IMR-90 (cell line): ENCODE measurements around the gene ZNF813.

Source experiments
- POLR2A ChIP-seq: IDR thresholded peaks from 2 replicates; pipeline ENCODE4 v1.6.1; 2012; ENCODE audit warnings: mild to moderate bottlenecking, low read depth, low read length
- RAD21 ChIP-seq: IDR thresholded peaks from 2 replicates; pipeline ENCODE4 v1.6.1; 2012; ENCODE audit warnings: low read length, improper control_type of control experiment
- USF2 ChIP-seq: fragments of 150-350 bp; IDR thresholded peaks from 2 replicates; pipeline ENCODE4 v1.6.1; 2017; ENCODE audit warnings: mild to moderate bottlenecking, antibody characterized with exemption, low read length, low read depth
- TF ChIP-seq, protein P1 (sequence below): conservative IDR thresholded peaks from 2 replicates; pipeline ENCODE4 v1.5.1; 2012; ENCODE audit warnings: mild to moderate bottlenecking, low read depth, low read length, improper control_type of control experiment

DNA sequence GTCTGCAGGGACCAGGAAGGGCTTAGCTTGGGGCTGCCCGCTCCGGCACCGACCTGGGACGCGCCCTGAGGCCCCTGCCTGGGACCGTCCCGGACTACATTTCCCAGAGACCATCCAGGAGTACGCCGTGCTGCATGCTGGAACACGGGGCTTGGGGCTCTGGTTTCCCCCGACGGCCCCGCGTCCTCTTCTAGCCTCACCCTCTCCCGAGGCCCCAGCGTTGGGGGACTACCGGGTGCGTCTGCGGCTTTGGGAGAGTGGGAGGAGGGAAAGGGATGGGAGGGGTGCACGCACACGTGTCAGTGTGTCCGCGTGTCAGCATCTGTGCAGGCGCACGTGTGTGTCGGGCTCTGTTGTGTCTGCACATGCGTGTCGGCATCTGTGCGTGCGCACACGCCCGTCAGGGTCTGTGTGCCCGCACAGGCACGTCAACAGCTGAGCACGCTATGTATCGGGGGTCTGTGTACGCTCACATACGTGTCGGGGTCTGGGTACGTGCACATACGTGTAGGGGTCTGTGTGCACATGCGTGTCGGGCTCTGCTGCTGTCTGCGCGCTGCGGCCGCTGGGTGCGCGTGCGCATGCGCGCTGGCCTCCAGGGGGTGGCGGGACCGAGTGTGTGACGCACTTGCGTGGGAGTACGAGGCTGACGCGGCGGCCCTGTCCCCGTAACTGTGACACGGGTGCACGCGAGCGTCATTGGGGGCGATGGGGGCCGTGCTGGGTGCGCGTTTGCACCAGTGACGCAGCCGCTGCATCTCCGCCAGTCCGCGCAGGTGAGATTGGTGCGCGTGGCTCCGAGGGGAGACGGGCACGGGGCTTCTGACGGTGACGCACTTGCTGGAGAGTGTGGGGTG, 70.2 kb downstream of the ZNF813 start, which contains the start of gene ZNF331:
- TF ChIP-seq, protein P1, sequence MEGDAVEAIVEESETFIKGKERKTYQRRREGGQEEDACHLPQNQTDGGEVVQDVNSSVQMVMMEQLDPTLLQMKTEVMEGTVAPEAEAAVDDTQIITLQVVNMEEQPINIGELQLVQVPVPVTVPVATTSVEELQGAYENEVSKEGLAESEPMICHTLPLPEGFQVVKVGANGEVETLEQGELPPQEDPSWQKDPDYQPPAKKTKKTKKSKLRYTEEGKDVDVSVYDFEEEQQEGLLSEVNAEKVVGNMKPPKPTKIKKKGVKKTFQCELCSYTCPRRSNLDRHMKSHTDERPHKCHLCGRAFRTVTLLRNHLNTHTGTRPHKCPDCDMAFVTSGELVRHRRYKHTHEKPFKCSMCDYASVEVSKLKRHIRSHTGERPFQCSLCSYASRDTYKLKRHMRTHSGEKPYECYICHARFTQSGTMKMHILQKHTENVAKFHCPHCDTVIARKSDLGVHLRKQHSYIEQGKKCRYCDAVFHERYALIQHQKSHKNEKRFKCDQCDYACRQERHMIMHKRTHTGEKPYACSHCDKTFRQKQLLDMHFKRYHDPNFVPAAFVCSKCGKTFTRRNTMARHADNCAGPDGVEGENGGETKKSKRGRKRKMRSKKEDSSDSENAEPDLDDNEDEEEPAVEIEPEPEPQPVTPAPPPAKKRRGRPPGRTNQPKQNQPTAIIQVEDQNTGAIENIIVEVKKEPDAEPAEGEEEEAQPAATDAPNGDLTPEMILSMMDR = peak; percentile 36; the same call in 1 of the 2 replicates
- no peak for TF ChIP-seq POLR2A
- peak; percentile 53 for TF ChIP-seq USF2
- no peak for TF ChIP-seq RAD21
